Measurements from ENCODE around the gene NHS.

The NHS gene

GRCh38 chrX:17597836-17598439, 222.9 kb downstream of the NHS start:
- DNase-seq (ENCODE audit: low read depth), result peak; percentile 33
- no peak for TF ChIP-seq CTCF (conservative IDR thresholded peaks at IDR 0.05; ENCODE audit: control insufficient read depth, insufficient read depth, low read depth, low read length)
- no peak overlapping the region for H3K4me3 ChIP-seq (ENCODE audit: control insufficient read depth, low read depth, low read length)

- no peak for TF ChIP-seq CTCF (conservative IDR thresholded peaks at IDR 0.05; ENCODE audit: control insufficient read depth, insufficient read depth, low read depth, low read length)
- DNase-seq (ENCODE audit: low read depth), result no peak
- no peak overlapping the region for H3K4me3 ChIP-seq (ENCODE audit: control insufficient read depth, low read depth, low read length)
Measured at GRCh38 chrX:17601441-17602200, 226.6 kb downstream of the NHS start.

- no peak overlapping the region for H3K4me3 ChIP-seq (ENCODE audit: control insufficient read depth, low read depth, low read length)
- no peak for TF ChIP-seq CTCF (conservative IDR thresholded peaks at IDR 0.05; ENCODE audit: control insufficient read depth, insufficient read depth, low read depth, low read length)
- DNase-seq (ENCODE audit: low read depth), result no peak
Measured at GRCh38 chrX:17602245-17602644, 227.2 kb downstream of the NHS start.

- no peak for TF ChIP-seq CTCF (conservative IDR thresholded peaks at IDR 0.05; ENCODE audit: control insufficient read depth, insufficient read depth, low read depth, low read length)
- H3K4me3 ChIP-seq (ENCODE audit: control insufficient read depth, low read depth, low read length), result no peak overlapping the region
- DNase-seq (ENCODE audit: low read depth), result no peak
Measured at GRCh38 chrX:17603196-17603595, 228.2 kb downstream of the NHS start.

GRCh38 chrX:17605676-17606075, 230.7 kb downstream of the NHS start:
- H3K4me3 ChIP-seq (ENCODE audit: control insufficient read depth, low read depth, low read length), result no peak overlapping the region
- no peak for DNase-seq (ENCODE audit: low read depth)
- no peak for TF ChIP-seq CTCF (conservative IDR thresholded peaks at IDR 0.05; ENCODE audit: control insufficient read depth, insufficient read depth, low read depth, low read length)

GRCh38 chrX:17606231-17606630, 231.2 kb downstream of the NHS start:
- DNase-seq (ENCODE audit: low read depth), result peak; percentile 15
- no peak for TF ChIP-seq CTCF (conservative IDR thresholded peaks at IDR 0.05; ENCODE audit: control insufficient read depth, insufficient read depth, low read depth, low read length)

More at GRCh38 chrX:17606231-17606630, 231.2 kb downstream of the NHS start:
- no peak overlapping the region for H3K4me3 ChIP-seq (ENCODE audit: control insufficient read depth, low read depth, low read length)

Data from fibroblast of mammary gland (primary cell).